ENCODE results near the gene REEP3. TPM values are rescaled to one million over a fixed set of nuclear protein-coding genes. Genes with fewer than 3 reads are reported as not detected.

REEP3 gene
- total and polyA plus RNA-seq, 2 of the 8 experiments (the other 6 are each of a cell fraction or from before 2014, with no cell fraction given), result 5.8 to 31.5 TPM

GRCh38 chr10:63614371-63614891 is 93.2 kb downstream of the REEP3 start:
- Histone ChIP-seq H4K91ac (replicated peaks; ENCODE audit: insufficient read length, low read length) (no peak overlapping the region), H4K8ac (ENCODE audit: extremely low read depth, insufficient read depth, low read length) (no peak overlapping the region), H2BK5ac (ENCODE audit: low read depth, low read length) (no peak overlapping the region), H2AFZ (ENCODE audit: low read length) (no peak overlapping the region), H3K23ac (ENCODE audit: insufficient read length) (no peak overlapping the region), H4K5ac (ENCODE audit: insufficient read length, low read depth, low read length) (no peak overlapping the region), H3K27ac (ENCODE audit: low read depth, low read length) (no peak overlapping the region), H2BK20ac (ENCODE audit: low read length) (no peak overlapping the region), H2BK15ac (ENCODE audit: low read length) (no peak overlapping the region), H3K79me1 (ENCODE audit: low read depth, low read length) (no peaks in the 10 kb centered on the region), H3K36me3 (ENCODE audit: control insufficient read depth in 2 of 4, insufficient read depth in 4 of 4, low read length in 3 of 4) (no peaks in the 10 kb centered on the region; a peak in 1 of 8 replicates), H4K20me1 (replicated peaks in 1 of 2; ENCODE audit: control insufficient read depth in 1 of 2, insufficient read depth in 2 of 2, low read length in 2 of 2) (no peaks in the 10 kb centered on the region), H3K27me3 (replicated peaks in 1 of 4; ENCODE audit: control insufficient read depth in 3 of 4, extremely low read depth in 1 of 4, insufficient read depth in 3 of 4, low read length in 3 of 4) (no peaks in the 10 kb centered on the region), H3K79me2 (ENCODE audit: control insufficient read depth in 1 of 2, insufficient read depth in 2 of 2, low read length in 2 of 2) (no peaks in the 10 kb centered on the region), H3K9ac (replicated peaks in 1 of 4; ENCODE audit: extremely low read depth in 1 of 4, low read depth in 3 of 4, low read length in 3 of 4) (no peak overlapping the region), H2BK120ac (replicated peaks; ENCODE audit: low read depth, low read length) (no peak overlapping the region), H3K4me3 (ENCODE audit: extremely low read depth in 1 of 4, insufficient read depth in 2 of 4, low read depth in 3 of 4, low read length in 4 of 4) (no peak overlapping the region), H3K14ac (ENCODE audit: insufficient read length) (no peak overlapping the region), H2BK12ac (ENCODE audit: low read depth, low read length) (no peak overlapping the region), H3K4me2 (ENCODE audit: insufficient read depth in 1 of 2, low read depth in 2 of 2, low read length in 2 of 2) (no peak overlapping the region), H3K56ac (replicated peaks; ENCODE audit: insufficient read length, low read depth, low read length) (no peak overlapping the region), H2AK5ac (ENCODE audit: low read depth, low read length) (no peak overlapping the region), H3K4me1 (replicated peaks in 1 of 4; ENCODE audit: control insufficient read depth in 3 of 4, insufficient read depth in 4 of 4, low read length in 3 of 4) (peaks cover 0 to 3% (median 1%) of the 10 kb centered on the region in 4 experiments; a peak in 1 of 7 replicates), H3K4ac (replicated peaks; ENCODE audit: insufficient read length, low read depth, low read length) (no peak overlapping the region), H3K18ac (ENCODE audit: extremely low read depth, low read length) (no peak overlapping the region), H3K9me3 (ENCODE audit: insufficient read depth in 2 of 2, low read depth in 1 of 2, low read length in 1 of 2) (no peaks in the 10 kb centered on the region), H3K23me2 (ENCODE audit: low read depth, low read length) (no peaks in the 10 kb centered on the region)
- WGBS, 2 experiments (ENCODE audit: extremely low coverage in 1 of 2, insufficient coverage in 1 of 2, insufficient read length in 1 of 2, insufficient replicate concordance in 2 of 2, low coverage in 1 of 2, low lambda C conversion rate in 2 of 2, missing lambda C conversion rate in 1 of 2), result 96% methylated on average over 2 of the region's 2 CpGs; no CpG with 5 or more reads in 1 of the 2 experiments
- DNase-seq (ENCODE audit: low read depth in 1 of 2, low spot score in 2 of 2) (no peak), FAIRE-seq (no peak)
- ChIA-PET POLR2A (ENCODE audit: partially characterized antibody) (interaction anchor here (0.8 to 1.7 kb wide), 3 partner anchors 12 to 20 kb away, joined by 3 to 4 read pairs (median 3); no protein-coding TSS in a partner anchor), CTCF (ENCODE audit: partially characterized antibody) (interaction anchor here (0.6 to 1.0 kb wide), 2 partner anchors 14 to 309 kb away, joined by 3 to 4 read pairs; no protein-coding TSS in a partner anchor)
- no peak for TF ChIP-seq TAF1 (IDR thresholded peaks at IDR 0.05; ENCODE audit: low read depth, low read length)
- TF ChIP-seq TCF12 (IDR thresholded peaks at IDR 0.05; ENCODE audit: low read depth, low read length), result no peak
- no peak for TF ChIP-seq KDM1A (IDR thresholded peaks at IDR 0.05; ENCODE audit: borderline replicate concordance, low read length)
- TF ChIP-seq SP2 (IDR thresholded peaks at IDR 0.05; ENCODE audit: low read length), result no peak
- TF ChIP-seq NANOG (IDR thresholded peaks at IDR 0.05; ENCODE audit: insufficient read depth, low read depth, low read length, poor library complexity, severe bottlenecking), result no peak
- no peak for TF ChIP-seq NRF1 (IDR thresholded peaks at IDR 0.05; ENCODE audit: low read depth, low read length)
- no peak for TF ChIP-seq JUN (IDR thresholded peaks at IDR 0.05; ENCODE audit: low read depth, low read length)
- TF ChIP-seq, protein P1, sequence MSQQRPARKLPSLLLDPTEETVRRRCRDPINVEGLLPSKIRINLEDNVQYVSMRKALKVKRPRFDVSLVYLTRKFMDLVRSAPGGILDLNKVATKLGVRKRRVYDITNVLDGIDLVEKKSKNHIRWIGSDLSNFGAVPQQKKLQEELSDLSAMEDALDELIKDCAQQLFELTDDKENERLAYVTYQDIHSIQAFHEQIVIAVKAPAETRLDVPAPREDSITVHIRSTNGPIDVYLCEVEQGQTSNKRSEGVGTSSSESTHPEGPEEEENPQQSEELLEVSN (IDR thresholded peaks at IDR 0.05), result no peak
- TF ChIP-seq SP4 (IDR thresholded peaks at IDR 0.05; ENCODE audit: low read length), result no peak
- TF ChIP-seq TEAD4 (IDR thresholded peaks at IDR 0.05; ENCODE audit: low read depth, low read length), result no peak
- no peak for TF ChIP-seq HDAC2 (IDR thresholded peaks at IDR 0.05; ENCODE audit: borderline replicate concordance in 1 of 2, low read depth in 2 of 2, low read length in 2 of 2)
- TF ChIP-seq EP300 (IDR thresholded peaks at IDR 0.05; ENCODE audit: borderline replicate concordance in 1 of 2, low read depth in 2 of 2, low read length in 2 of 2), result no peak
- no peak for TF ChIP-seq POLR2A (IDR thresholded peaks at IDR 0.05; ENCODE audit: control extremely low read depth in 1 of 2, low read depth in 2 of 2, low read length in 2 of 2)
- TF ChIP-seq JUND (IDR thresholded peaks at IDR 0.05; ENCODE audit: low read length), result no peak

Data from H1 (cell line).